DLD1 (cell line): ENCODE data around the gene COPS7B.

Experiments used
- in situ Hi-C: cut with HindIII; loops from 2 replicates; pipeline ENCODE4 v1.10.0; 2017; ENCODE audit warnings: low sequenced_read_pairs

The COPS7B gene

DNA sequence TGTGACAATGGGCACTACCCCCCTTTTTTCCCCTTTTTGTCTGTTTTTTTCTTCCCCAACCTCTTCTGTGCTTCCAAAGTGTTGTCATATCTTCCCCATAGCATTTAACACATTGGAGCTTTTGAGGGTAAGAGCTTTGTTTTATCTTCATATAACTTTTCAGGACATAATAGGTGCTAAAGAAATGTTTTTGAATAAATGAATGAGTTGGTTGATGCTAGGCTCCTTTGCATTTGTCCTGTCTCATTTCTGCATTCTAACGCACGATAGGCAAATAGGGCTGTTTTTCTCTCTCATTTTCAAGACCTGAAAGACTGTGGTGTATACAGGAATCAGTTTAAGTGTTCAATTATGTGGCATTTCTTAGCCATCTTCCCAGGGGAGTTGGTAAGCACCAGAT, 832 bp upstream of the COPS7B start:
- in situ Hi-C loops: no loop called here

DNA sequence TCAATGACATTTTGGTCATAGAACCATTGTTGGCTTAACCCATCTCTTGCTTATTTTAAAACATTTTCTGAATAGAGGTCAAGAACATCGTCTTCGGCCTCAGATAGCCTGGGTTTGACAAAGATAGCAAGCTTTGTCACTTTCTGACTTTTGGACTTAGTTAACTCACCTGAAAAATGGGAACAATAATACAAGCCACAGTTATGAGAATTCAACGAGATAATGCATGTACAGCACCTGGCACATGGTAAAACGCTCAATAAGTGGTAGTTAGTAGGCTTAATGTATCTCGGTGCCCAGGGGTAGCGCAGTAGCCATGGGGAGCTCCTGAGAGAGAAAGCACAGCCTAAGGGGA, 446 bp upstream of the COPS7B start:
- in situ Hi-C loops: no loop called here

GRCh38 chr2:231786917-231787292, 660 bp downstream of the COPS7B start:
- in situ Hi-C loops: no loop called here

- in situ Hi-C loops: no loop called here
Measured at GRCh38 chr2:231791107-231791506, 4.9 kb downstream of the COPS7B start.

- in situ Hi-C loops: no loop called here
Measured at GRCh38 chr2:231794383-231794782, 8.1 kb downstream of the COPS7B start.

GRCh38 chr2:231795525-231796327, 9.5 kb downstream of the COPS7B start:
- in situ Hi-C loops: no loop called here

GRCh38 chr2:231800493-231801091, 14.3 kb downstream of the COPS7B start:
- in situ Hi-C loops: no loop called here

DNA sequence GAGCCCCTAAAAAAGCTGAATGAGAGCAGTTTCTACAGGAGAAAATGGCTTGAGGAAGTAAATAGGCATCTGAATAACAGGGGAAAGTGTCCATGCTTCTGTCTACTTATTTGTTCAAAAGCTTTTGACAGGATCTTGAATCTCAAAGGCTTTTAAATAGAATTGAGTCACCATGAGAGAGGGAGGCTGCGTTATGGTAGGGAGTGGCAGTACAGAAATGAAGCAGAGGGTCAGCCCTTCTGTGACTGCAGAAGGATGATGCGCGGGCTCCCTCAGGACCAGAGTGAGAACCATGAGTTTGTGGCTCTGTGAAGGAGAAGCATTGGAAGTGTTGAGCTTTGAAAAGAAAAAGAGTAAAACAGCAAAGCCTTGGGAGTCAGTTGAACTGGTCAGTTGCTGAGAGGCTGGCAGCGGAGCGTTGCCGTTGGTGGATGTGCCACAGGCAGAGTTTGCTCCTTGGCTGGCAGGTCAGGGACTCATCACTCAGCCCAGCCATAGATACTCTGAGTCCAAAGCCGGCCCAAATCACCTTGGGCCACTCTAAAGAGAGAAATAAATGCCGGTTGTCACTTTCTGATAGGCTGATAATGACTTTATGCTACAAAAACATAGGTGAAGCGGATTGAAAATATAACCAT, 17.4 kb downstream of the COPS7B start:
- in situ Hi-C loops: no loop called here

GRCh38 chr2:231807020-231807419, 20.8 kb downstream of the COPS7B start:
- in situ Hi-C loops: no loop called here

- in situ Hi-C loops: no loop called here
Measured at GRCh38 chr2:231810905-231811304, 24.7 kb downstream of the COPS7B start.

- in situ Hi-C loops: no loop called here
Measured at GRCh38 chr2:231816327-231817026, 30.2 kb downstream of the COPS7B start.

GRCh38 chr2:231819447-231820042, 33.3 kb downstream of the COPS7B start:
- in situ Hi-C loops: no loop called here

GRCh38 chr2:231820786-231821303, 34.6 kb downstream of the COPS7B start:
- in situ Hi-C loops: no loop called here

DNA sequence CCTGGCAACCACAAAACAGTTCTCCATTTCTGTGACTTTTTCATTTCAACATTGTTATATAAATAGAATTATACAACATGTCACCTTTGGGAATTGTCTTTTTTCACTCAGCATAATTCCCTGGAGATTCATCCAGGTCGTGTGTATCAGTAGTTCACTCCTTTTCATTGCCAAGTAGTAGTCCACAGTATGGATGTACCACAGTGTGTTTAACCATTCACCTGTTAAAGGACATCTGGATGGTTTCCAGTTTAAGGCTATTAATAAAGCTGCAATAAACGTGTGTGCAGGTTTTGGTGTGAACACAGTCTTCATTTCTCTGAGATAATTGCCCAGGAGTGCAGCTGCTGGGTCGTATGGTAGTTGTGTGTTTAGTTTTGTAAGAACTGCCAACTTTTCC, 35.7 kb downstream of the COPS7B start:
- in situ Hi-C loops: no loop called here

GRCh38 chr2:231853105-231853504, 66.9 kb downstream of the COPS7B start:
- in situ Hi-C loops: no loop called here

- in situ Hi-C loops: no loop called here
Measured at GRCh38 chr2:231854616-231855125, 68.4 kb downstream of the COPS7B start.

GRCh38 chr2:231856959-231857358, 70.7 kb downstream of the COPS7B start:
- in situ Hi-C loops: no loop called here
